K562 (cell line): Measurements from ENCODE around the gene ACKR3. TPM values are rescaled to one million over a fixed set of nuclear protein-coding genes. Genes with fewer than 3 reads are reported as not detected.

Source experiments
- ATAC-seq: fragments of 200-7000 bp; cut with Tn5 transposase; 3 replicates; pipeline ENCODE4 v1.9.1; 2020; ENCODE audit warnings: moderate library complexity
- BruUV-seq: library from RNA; stranded (reverse); fragments of 400-500 nt; replicated peaks from 2 replicates; lab custom pipeline; 2021; lab: Mats Ljungman, UMichigan
- CTCF ChIA-PET: fragments of 300-600 bp; formaldehyde crosslinking; extraction: SDS; loops from one replicate; lab custom pipeline; 2021; ENCODE audit warnings: low intra/inter-chr PET ratio; lab: Yijun Ruan, JAX
- POLR2A ChIA-PET: fragments of 300-600, 350-650 bp; sonication (Branson Sonifier 250); formaldehyde crosslinking; extraction: SDS; loops from one replicate; lab custom pipeline; 2021; ENCODE audit warnings: antibody characterized with exemption, inconsistent platforms; lab: Yijun Ruan, JAX
- DNase-seq, 4 experiments: peaks; one replicate each; pipeline versions ENCODE4 v3.0.0 to v3.0.0-alpha.2; 2011 to 2018; ENCODE audit warnings: low spot score in 3 of 4, mixed read lengths in 3 of 4; ENCODE audit errors: extremely low read depth in 1 of 4
- FAIRE-seq: peaks from 2 replicates; lab custom pipeline; 2011; peaks lifted over from hg19 to GRCh38; lab: Jason Lieb, UNC
- H2AFZ ChIP-seq: 2 replicates; pipeline ENCODE4 v1.6.0; 2011; ENCODE audit warnings: low read depth, low read length, control low read depth, inconsistent platforms
- H3K27ac ChIP-seq: fragments of 200-600 bp; 3 replicates; pipeline ENCODE4 v1.8.0; 2011; ENCODE audit warnings: low read depth, mild to moderate bottlenecking, control low read depth, inconsistent platforms, low read length, moderate library complexity, mixed read lengths; ENCODE audit errors: extremely low read depth
- H3K27me3 ChIP-seq, 2 experiments: fragments of 300-600 bp in 1 of 2; 2 replicates in 1 of 2; 3 replicates in 1 of 2; pipeline versions ENCODE4 v1.6.0 to v1.8.0; 2011; ENCODE audit warnings: inconsistent platforms in 2 of 2, low read length in 2 of 2, mild to moderate bottlenecking in 1 of 2, mixed read lengths in 1 of 2, moderate library complexity in 1 of 2; ENCODE audit not compliant: control insufficient read depth in 2 of 2, insufficient read depth in 2 of 2
- H3K36me3 ChIP-seq: fragments of 300-600 bp; 3 replicates; pipeline ENCODE4 v1.8.0; 2011; ENCODE audit warnings: mild to moderate bottlenecking, low read length, inconsistent platforms; ENCODE audit not compliant: control insufficient read depth, insufficient read depth
- H3K4me1 ChIP-seq, 2 experiments: fragments of 200-600 bp in 1 of 2; replicated peaks in 1 of 2; 2 replicates in 1 of 2; 3 replicates in 1 of 2; pipeline versions ENCODE4 v1.5.1 to v1.8.0; 2011; ENCODE audit warnings: inconsistent platforms in 2 of 2, low read length in 2 of 2, mild to moderate bottlenecking in 1 of 2, mixed read lengths in 1 of 2, moderate library complexity in 1 of 2; ENCODE audit not compliant: control insufficient read depth in 2 of 2, insufficient read depth in 2 of 2
- H3K4me2 ChIP-seq: 2 replicates; pipeline ENCODE4 v1.6.1; 2011; ENCODE audit warnings: low read length, control low read depth, inconsistent platforms, mixed read lengths; ENCODE audit not compliant: insufficient read depth
- H3K4me3 ChIP-seq: fragments of 200-600 bp; sonication (generic), shearing (Covaris generic); 2 replicates; pipeline ENCODE4 v1.5.1; 2016; ENCODE audit warnings: control low read depth, inconsistent platforms
- H3K79me2 ChIP-seq: fragments of 200-600 bp; 3 replicates; pipeline ENCODE4 v1.8.0; 2011; ENCODE audit warnings: low read length, inconsistent platforms; ENCODE audit not compliant: control insufficient read depth, insufficient read depth
- H3K9ac ChIP-seq, 2 experiments: 2 replicates each; pipeline versions ENCODE4 v1.6.0 to v1.6.1; 2011; ENCODE audit warnings: low read depth in 2 of 2, low read length in 2 of 2, control low read depth in 1 of 2, inconsistent platforms in 1 of 2, mild to moderate bottlenecking in 1 of 2, mixed read lengths in 1 of 2; ENCODE audit not compliant: insufficient read depth in 1 of 2
- H3K9me1 ChIP-seq: one replicate; pipeline ENCODE4 v1.6.0; 2011; ENCODE audit warnings: inconsistent platforms, mild to moderate bottlenecking, low read length, moderate library complexity; ENCODE audit not compliant: control insufficient read depth, insufficient read depth
- H3K9me3 ChIP-seq: replicated peaks from 2 replicates; pipeline ENCODE4 v1.5.1; 2011; ENCODE audit warnings: low read depth, low read length, inconsistent platforms; ENCODE audit not compliant: control insufficient read depth, insufficient read depth
- H4K20me1 ChIP-seq: replicated peaks from 2 replicates; pipeline ENCODE4 v1.6.1; 2011; ENCODE audit warnings: low read length, inconsistent platforms, mixed read lengths; ENCODE audit not compliant: control insufficient read depth, insufficient read depth
- ARHGAP35 ChIP-seq: fragments of 450-650 bp; IDR thresholded peaks from 2 replicates; pipeline ENCODE4 v1.6.1; 2018; ENCODE audit not compliant: partially characterized antibody
- BCOR ChIP-seq: fragments of 450-650 bp; IDR thresholded peaks from 2 replicates; pipeline ENCODE4 v1.6.1; 2016
- GATA2 ChIP-seq: sonication (generic); formaldehyde crosslinking; IDR thresholded peaks from 2 replicates; pipeline ENCODE4 v1.4.0; 2020; ENCODE audit warnings: mild to moderate bottlenecking, missing genetic modification reagents
- KAT2B ChIP-seq: IDR thresholded peaks from one replicate; pipeline ENCODE4 v1.6.1; 2012; ENCODE audit warnings: low read depth, mild to moderate bottlenecking, control low read depth, inconsistent platforms, low read length, moderate library complexity
- MAZ ChIP-seq, 2 experiments: fragments of 450-650 bp in 1 of 2; sonication (generic) in 1 of 2; formaldehyde crosslinking; IDR thresholded peaks in 1 of 2; conservative IDR thresholded peaks in 1 of 2; 2 replicates each; pipeline versions ENCODE4 v1.4.0 to v1.5.0; 2020; ENCODE audit warnings: mild to moderate bottlenecking in 1 of 2, missing genetic modification reagents in 1 of 2
- MITF ChIP-seq: IDR thresholded peaks from 2 replicates; pipeline ENCODE4 v1.6.1; 2014; ENCODE audit warnings: antibody characterized with exemption
- NCOR1 ChIP-seq: fragments of 450-650 bp; IDR thresholded peaks from 2 replicates; pipeline ENCODE4 v1.6.1; 2016; ENCODE audit warnings: mild to moderate bottlenecking, moderate library complexity
- NFYB ChIP-seq: IDR thresholded peaks from 2 replicates; pipeline ENCODE4 v1.6.1; 2011; ENCODE audit warnings: mild to moderate bottlenecking, moderate library complexity; ENCODE audit not compliant: insufficient read length; ENCODE audit errors: extremely low read depth
- TOE1 ChIP-seq, 2 experiments: fragments of 450-650 bp in 1 of 2; sonication (generic) in 1 of 2; formaldehyde crosslinking in 1 of 2; IDR thresholded peaks; 2 replicates each; pipeline versions ENCODE4 v1.7.1 to v1.8.0; 2016 to 2022; ENCODE audit warnings: borderline replicate concordance in 2 of 2, mild to moderate bottlenecking in 2 of 2, antibody characterized with exemption in 1 of 2, inconsistent platforms in 1 of 2, low read depth in 1 of 2, missing genetic modification reagents in 1 of 2, moderate library complexity in 1 of 2
- ZKSCAN8 ChIP-seq: fragments of 200-800 bp; sonication (Bioruptor generic); IDR thresholded peaks from 2 replicates; pipeline ENCODE4 v1.6.1; 2016; ENCODE audit warnings: missing genetic modification characterization, missing compliant biosample characterization
- ZNF140 ChIP-seq: fragments of 250-450 bp; sonication (Bioruptor Pico); IDR thresholded peaks from 2 replicates; pipeline ENCODE4 v1.8.0; 2021; ENCODE audit warnings: moderate library complexity, mild to moderate bottlenecking, inconsistent platforms
- ZNF277 ChIP-seq: fragments of 250-450 bp; sonication (Bioruptor Pico); IDR thresholded peaks from 2 replicates; pipeline ENCODE4 v1.8.0; 2022; ENCODE audit warnings: inconsistent platforms, mild to moderate bottlenecking, moderate library complexity, borderline replicate concordance
- ZNF408 ChIP-seq: fragments of 250-450 bp; sonication (Bioruptor Pico); IDR thresholded peaks from 2 replicates; pipeline ENCODE4 v1.4.0; 2020; ENCODE audit warnings: low read depth, mild to moderate bottlenecking, moderate library complexity
- WGBS: fragments of 100-300 bp; shearing (Covaris generic); methylation state at CpG from one replicate; pipeline ENCODE4 v1.1.6; 2016; ENCODE audit warnings: low coverage, mixed read lengths; ENCODE audit not compliant: insufficient coverage; ENCODE audit errors: missing lambda C conversion rate; 5-methylcytosine and 5-hydroxymethylcytosine counted together
- in situ Hi-C: fragments of 300-500 bp; cut with MboI; formaldehyde crosslinking; loops from 4 replicates; pipeline ENCODE4 v1.15.0; 2018; ENCODE audit warnings: inconsistent platforms, mixed read lengths
- intact Hi-C: fragments of 100-400 bp; cut with micrococcal nuclease; formaldehyde crosslinking; loops from 2 replicates; pipeline ENCODE4 v1.14.2; 2022
- polyA plus RNA-seq, 8 experiments: library from polyadenylated mRNA; depleted of rRNA in 4 of 8; stranded (reverse) in 5 of 8; unstranded in 3 of 8; fragments of >200 nt; fragmentation: Nextera tagmentation in 2 of 8; fragmentation: Illumina TruSeq in 1 of 8; extraction: Ambion mirVana in 2 of 8; extraction: Trizol in 1 of 8; gene quantifications; 2 replicates each; pipeline versions ENCODE4 v1.2.1 to v1.2.3, GENCODE V29; 2011 to 2014; ENCODE audit warnings: inconsistent platforms in 1 of 8, missing spikeins in 1 of 8
- total RNA-seq, 7 experiments: library from RNA; depleted of rRNA in 6 of 7; stranded (reverse); fragments of >200 nt in 6 of 7; fragmentation: Illumina TruSeq in 2 of 7; extraction: Trizol in 2 of 7; gene quantifications; 2 replicates each; pipeline versions ENCODE4 v1.2.1 to v1.2.3, GENCODE V29; 2011 to 2021; ENCODE audit warnings: low replicate concordance in 1 of 7

The ACKR3 gene
- total and polyA plus RNA-seq, 9 of the 15 experiments (the other 6 are each of a cell fraction or from before 2014, with no cell fraction given): 0.07 TPM; not detected in 8

GRCh38 chr2:236575510-236575909 lies 5.9 kb downstream of the ACKR3 start:
- DNase-seq (no peak), ATAC-seq (no peak), FAIRE-seq (no peak)
- TF ChIP-seq MITF (no peak), GATA2 (no peak), MAZ (CRISPR knock-in tag; conservative IDR thresholded peaks at IDR 0.05 in 1 of 2, IDR thresholded peaks at IDR 0.05 in 1 of 2) (no peak)
- Histone ChIP-seq H3K27ac (no peak overlapping the region), H2AFZ (no peak overlapping the region), H4K20me1 (no peaks in the 10 kb centered on the region), H3K9me1 (no peaks in the 10 kb centered on the region), H3K4me3 (no peak overlapping the region), H3K4me1 (no peaks in the 10 kb centered on the region), H3K36me3 (no peaks in the 10 kb centered on the region), H3K27me3 (peaks cover 3 to 39% of the 10 kb centered on the region in 2 experiments; a peak in 4 of 5 replicates), H3K79me2 (no peaks in the 10 kb centered on the region), H3K4me2 (no peak overlapping the region), H3K9me3 (no peaks in the 10 kb centered on the region), H3K9ac (no peak overlapping the region)
- POLR2A ChIA-PET: no interaction called here
- CTCF ChIA-PET: no interaction called here
- intact Hi-C loops (no loop called here), in situ Hi-C loops (no loop called here)
- WGBS: 0% methylated on average over 4 of the region's 11 CpGs
- BruUV-seq: no TSS peak

GRCh38 chr2:236576087-236576486 lies 6.5 kb downstream of the ACKR3 start:
- no peak for DNase-seq
- Histone ChIP-seq H3K9me3 (no peaks in the 10 kb centered on the region), H3K9ac (no peak overlapping the region), H3K36me3 (no peaks in the 10 kb centered on the region), H3K79me2 (no peaks in the 10 kb centered on the region), H3K4me2 (no peak overlapping the region), H3K4me3 (no peak overlapping the region), H3K4me1 (no peaks in the 10 kb centered on the region), H3K27me3 (peaks cover 3 to 45% of the 10 kb centered on the region in 2 experiments; a peak in 4 of 5 replicates), H4K20me1 (no peaks in the 10 kb centered on the region), H3K9me1 (no peaks in the 10 kb centered on the region), H3K27ac (no peak overlapping the region), H2AFZ (no peak overlapping the region)
- no TSS peak for BruUV-seq
- TF ChIP-seq KAT2B (no peak), ZNF140 (CRISPR knock-in tag) (no peak), TOE1 (IDR thresholded peaks at IDR 0.05; ENCODE audit: borderline replicate concordance) (no peak), TOE1 (CRISPR knock-in tag; IDR thresholded peaks at IDR 0.05; ENCODE audit: borderline replicate concordance, low read depth) (no peak), ZNF277 (CRISPR knock-in tag) (no peak), ARHGAP35 (no peak), ZKSCAN8 (CRISPR knock-in tag) (no peak), NCOR1 (no peak), ZNF408 (no peak), BCOR (no peak), NFYB (no peak)
- intact Hi-C loops (no loop called here), in situ Hi-C loops (no loop called here)
- FAIRE-seq: no peak
- ChIA-PET POLR2A (no interaction called here), CTCF (no interaction called here)
- WGBS: 0% methylated on average over 6 of the region's 8 CpGs
- no peak for ATAC-seq
